Testis (tissue), 2 donors: ENCODE results near the gene ENAH.

Experiments
- POLR2A ChIP-seq: fragments of 450-650 bp; IDR thresholded peaks from one replicate; pipeline ENCODE4 v1.6.1; 2017; ENCODE audit warnings: antibody characterized with exemption, mild to moderate bottlenecking, moderate library complexity
- TF ChIP-seq, protein P1 (sequence below), 3 experiments: fragments of 450-650 bp in 2 of 3; fragments of 200-600 bp in 1 of 3; sonication (generic) in 1 of 3; IDR thresholded peaks; one replicate each; pipeline ENCODE4 v1.5.1; 2016 to 2019; ENCODE audit warnings: antibody characterized with exemption in 3 of 3, mild to moderate bottlenecking in 2 of 3, moderate library complexity in 1 of 3

DNA sequence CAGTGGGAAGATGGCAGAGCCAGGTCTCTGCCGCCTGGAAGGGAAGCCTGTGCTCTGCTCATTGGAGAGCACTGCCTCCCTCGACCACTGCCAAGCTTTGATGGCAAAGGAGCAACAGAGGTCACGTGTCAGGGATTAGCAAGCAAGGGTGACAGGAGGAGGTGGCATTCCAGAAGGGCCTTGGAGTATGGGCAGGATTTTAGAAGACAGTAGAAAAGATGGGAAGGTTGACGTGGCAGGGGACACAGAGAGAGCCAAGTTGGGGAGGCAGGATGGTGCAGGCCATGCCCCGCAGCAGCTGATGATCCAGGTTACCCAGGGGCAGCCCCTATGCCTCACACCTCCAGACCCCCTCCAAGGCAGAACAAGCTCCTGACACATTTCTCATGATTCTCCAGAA, 203.1 kb downstream of the ENAH start:
- TF ChIP-seq, protein P1, sequence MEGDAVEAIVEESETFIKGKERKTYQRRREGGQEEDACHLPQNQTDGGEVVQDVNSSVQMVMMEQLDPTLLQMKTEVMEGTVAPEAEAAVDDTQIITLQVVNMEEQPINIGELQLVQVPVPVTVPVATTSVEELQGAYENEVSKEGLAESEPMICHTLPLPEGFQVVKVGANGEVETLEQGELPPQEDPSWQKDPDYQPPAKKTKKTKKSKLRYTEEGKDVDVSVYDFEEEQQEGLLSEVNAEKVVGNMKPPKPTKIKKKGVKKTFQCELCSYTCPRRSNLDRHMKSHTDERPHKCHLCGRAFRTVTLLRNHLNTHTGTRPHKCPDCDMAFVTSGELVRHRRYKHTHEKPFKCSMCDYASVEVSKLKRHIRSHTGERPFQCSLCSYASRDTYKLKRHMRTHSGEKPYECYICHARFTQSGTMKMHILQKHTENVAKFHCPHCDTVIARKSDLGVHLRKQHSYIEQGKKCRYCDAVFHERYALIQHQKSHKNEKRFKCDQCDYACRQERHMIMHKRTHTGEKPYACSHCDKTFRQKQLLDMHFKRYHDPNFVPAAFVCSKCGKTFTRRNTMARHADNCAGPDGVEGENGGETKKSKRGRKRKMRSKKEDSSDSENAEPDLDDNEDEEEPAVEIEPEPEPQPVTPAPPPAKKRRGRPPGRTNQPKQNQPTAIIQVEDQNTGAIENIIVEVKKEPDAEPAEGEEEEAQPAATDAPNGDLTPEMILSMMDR (IDR thresholded peaks at IDR 0.05) = no peak
- no peak for TF ChIP-seq POLR2A
